ENCODE data around the gene SLC45A1.

DNA sequence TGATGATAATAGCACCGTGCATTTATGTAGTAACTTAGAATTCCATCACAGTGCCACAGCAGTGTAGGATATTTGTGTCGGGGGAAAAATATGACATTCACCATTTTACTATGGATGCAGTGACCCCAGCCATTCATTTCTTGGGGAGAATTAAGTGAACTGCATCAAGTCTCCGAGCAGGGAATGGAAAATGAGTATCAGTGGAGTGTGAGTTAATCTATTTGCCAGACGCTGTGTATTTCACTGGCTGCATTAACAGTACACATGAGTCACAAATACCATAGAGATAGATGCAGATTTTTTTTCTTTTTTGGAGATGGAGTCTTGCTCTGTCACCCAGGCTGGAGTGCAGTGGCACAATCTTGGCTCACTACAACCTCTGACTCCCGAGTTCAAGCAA, 33.8 kb upstream of the SLC45A1 start:
- TF ChIP-seq, protein P1, sequence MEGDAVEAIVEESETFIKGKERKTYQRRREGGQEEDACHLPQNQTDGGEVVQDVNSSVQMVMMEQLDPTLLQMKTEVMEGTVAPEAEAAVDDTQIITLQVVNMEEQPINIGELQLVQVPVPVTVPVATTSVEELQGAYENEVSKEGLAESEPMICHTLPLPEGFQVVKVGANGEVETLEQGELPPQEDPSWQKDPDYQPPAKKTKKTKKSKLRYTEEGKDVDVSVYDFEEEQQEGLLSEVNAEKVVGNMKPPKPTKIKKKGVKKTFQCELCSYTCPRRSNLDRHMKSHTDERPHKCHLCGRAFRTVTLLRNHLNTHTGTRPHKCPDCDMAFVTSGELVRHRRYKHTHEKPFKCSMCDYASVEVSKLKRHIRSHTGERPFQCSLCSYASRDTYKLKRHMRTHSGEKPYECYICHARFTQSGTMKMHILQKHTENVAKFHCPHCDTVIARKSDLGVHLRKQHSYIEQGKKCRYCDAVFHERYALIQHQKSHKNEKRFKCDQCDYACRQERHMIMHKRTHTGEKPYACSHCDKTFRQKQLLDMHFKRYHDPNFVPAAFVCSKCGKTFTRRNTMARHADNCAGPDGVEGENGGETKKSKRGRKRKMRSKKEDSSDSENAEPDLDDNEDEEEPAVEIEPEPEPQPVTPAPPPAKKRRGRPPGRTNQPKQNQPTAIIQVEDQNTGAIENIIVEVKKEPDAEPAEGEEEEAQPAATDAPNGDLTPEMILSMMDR (conservative IDR thresholded peaks at IDR 0.05): no peak
- TF ChIP-seq ZFX (IDR thresholded peaks at IDR 0.05): no peak
